ENCODE measurements around the gene OLFML1. TPM values are rescaled to one million over a fixed set of nuclear protein-coding genes. Genes with fewer than 3 reads are reported as not detected.

The OLFML1 gene
- total RNA-seq, 1 experiment from 2014 or later, result not detected

DNA sequence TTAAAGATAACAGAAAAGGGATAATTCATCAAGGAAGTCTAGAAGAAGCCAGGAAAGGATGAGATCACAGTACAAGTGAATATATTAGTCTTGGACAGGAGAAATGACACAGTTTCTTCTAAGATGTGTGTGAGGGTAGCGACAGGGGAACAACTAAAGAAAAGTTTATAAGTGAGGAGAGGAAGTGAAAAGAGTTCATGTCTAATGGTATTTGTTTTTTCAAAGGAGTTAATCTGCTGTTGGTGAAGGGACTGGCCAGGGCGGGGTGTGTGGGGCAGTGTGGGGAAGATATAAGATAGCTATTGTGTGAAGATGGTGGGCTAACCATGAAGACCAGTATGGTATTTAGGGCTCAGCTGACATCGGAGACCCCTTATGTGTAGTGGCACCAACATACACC, 20.9 kb downstream of the OLFML1 start:
- Histone ChIP-seq H2BK12ac (ENCODE audit: insufficient read length, low read depth, low read length) (no peak overlapping the region), H3T11ph (ENCODE audit: low read length) (no peak overlapping the region), H2BK120ac (ENCODE audit: low read depth, low read length, poor library complexity, severe bottlenecking) (no peak overlapping the region), H2BK20ac (ENCODE audit: low read depth, low read length, poor library complexity, severe bottlenecking) (no peak overlapping the region), H3K56ac (ENCODE audit: insufficient read length, low read depth, low read length) (no peak overlapping the region), H4K20me1 (ENCODE audit: control insufficient read depth, insufficient read depth, insufficient read length) (no peaks in the 10 kb centered on the region), H3K27me3 (ENCODE audit: insufficient read depth, low read length) (no peaks in the 10 kb centered on the region), H3K4ac (ENCODE audit: low read depth, low read length) (no peak overlapping the region), H3K79me1 (ENCODE audit: insufficient read depth, low read depth, low read length, poor library complexity, severe bottlenecking) (no peaks in the 10 kb centered on the region), H4K8ac (replicated peaks; ENCODE audit: insufficient read length, low read depth, low read length) (no peak overlapping the region), H4K91ac (ENCODE audit: insufficient read length, low read depth, low read length) (no peak overlapping the region), H3K9me3 (ENCODE audit: control insufficient read depth, low read depth, low read length) (no peaks in the 10 kb centered on the region), H4K5ac (ENCODE audit: insufficient read length, low read depth, low read length) (no peak overlapping the region), H3K23ac (ENCODE audit: insufficient read length, low read depth, low read length) (no peak overlapping the region), H3K4me2 (ENCODE audit: insufficient read depth, insufficient read length, low read length) (no peak overlapping the region), H3K79me2 (ENCODE audit: insufficient read depth, low read length) (no peaks in the 10 kb centered on the region), H2BK15ac (ENCODE audit: low read depth, low read length) (no peak overlapping the region), H2AFZ (ENCODE audit: low read length) (no peak overlapping the region), H3K4me1 (ENCODE audit: insufficient read depth, low read length) (no peaks in the 10 kb centered on the region), H2AK5ac (ENCODE audit: insufficient read length, low read length) (no peak overlapping the region), H3K14ac (ENCODE audit: insufficient read depth, low read length) (no peak overlapping the region), H3K23me2 (ENCODE audit: insufficient read length, low read depth, low read length, poor library complexity, severe bottlenecking) (no peaks in the 10 kb centered on the region), H3K18ac (ENCODE audit: insufficient read length, low read depth, low read length) (no peak overlapping the region), H2BK5ac (ENCODE audit: insufficient read length, low read length) (no peak overlapping the region), H3K9ac (ENCODE audit: extremely low read depth, insufficient read length, low read length) (no peak overlapping the region), H3K27ac (ENCODE audit: insufficient read length, low read depth, low read length) (no peak overlapping the region)
- Mint-ChIP-seq H3K27ac (no peak overlapping the region), H3K4me1 (no peaks in the 10 kb centered on the region), H3K9me3 (no peaks in the 10 kb centered on the region), H3K27me3 (ENCODE audit: low read depth) (peaks cover 4% of the 10 kb centered on the region; the same call in 1 of the 2 replicates), H3K36me3 (ENCODE audit: insufficient read depth in 1 of 3, low read depth in 3 of 3) (no peaks in the 10 kb centered on the region), H3K4me3 (no peak overlapping the region)
- WGBS (ENCODE audit: extremely low coverage, insufficient read length, low lambda C conversion rate), result no CpG with 5 or more reads among the region's 3 CpGs
- TF ChIP-seq, protein P1, sequence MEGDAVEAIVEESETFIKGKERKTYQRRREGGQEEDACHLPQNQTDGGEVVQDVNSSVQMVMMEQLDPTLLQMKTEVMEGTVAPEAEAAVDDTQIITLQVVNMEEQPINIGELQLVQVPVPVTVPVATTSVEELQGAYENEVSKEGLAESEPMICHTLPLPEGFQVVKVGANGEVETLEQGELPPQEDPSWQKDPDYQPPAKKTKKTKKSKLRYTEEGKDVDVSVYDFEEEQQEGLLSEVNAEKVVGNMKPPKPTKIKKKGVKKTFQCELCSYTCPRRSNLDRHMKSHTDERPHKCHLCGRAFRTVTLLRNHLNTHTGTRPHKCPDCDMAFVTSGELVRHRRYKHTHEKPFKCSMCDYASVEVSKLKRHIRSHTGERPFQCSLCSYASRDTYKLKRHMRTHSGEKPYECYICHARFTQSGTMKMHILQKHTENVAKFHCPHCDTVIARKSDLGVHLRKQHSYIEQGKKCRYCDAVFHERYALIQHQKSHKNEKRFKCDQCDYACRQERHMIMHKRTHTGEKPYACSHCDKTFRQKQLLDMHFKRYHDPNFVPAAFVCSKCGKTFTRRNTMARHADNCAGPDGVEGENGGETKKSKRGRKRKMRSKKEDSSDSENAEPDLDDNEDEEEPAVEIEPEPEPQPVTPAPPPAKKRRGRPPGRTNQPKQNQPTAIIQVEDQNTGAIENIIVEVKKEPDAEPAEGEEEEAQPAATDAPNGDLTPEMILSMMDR (conservative IDR thresholded peaks at IDR 0.05), result no peak
- DNase-seq, result no peak
